ENCODE measurements around the gene KLHDC7A. TPM values are rescaled to one million over a fixed set of nuclear protein-coding genes. Genes with fewer than 3 reads are reported as not detected.

Gene KLHDC7A
- total and polyA plus RNA-seq, 12 donors: 0.09 to 0.14 (median 0.13) TPM; not detected in 7

DNA sequence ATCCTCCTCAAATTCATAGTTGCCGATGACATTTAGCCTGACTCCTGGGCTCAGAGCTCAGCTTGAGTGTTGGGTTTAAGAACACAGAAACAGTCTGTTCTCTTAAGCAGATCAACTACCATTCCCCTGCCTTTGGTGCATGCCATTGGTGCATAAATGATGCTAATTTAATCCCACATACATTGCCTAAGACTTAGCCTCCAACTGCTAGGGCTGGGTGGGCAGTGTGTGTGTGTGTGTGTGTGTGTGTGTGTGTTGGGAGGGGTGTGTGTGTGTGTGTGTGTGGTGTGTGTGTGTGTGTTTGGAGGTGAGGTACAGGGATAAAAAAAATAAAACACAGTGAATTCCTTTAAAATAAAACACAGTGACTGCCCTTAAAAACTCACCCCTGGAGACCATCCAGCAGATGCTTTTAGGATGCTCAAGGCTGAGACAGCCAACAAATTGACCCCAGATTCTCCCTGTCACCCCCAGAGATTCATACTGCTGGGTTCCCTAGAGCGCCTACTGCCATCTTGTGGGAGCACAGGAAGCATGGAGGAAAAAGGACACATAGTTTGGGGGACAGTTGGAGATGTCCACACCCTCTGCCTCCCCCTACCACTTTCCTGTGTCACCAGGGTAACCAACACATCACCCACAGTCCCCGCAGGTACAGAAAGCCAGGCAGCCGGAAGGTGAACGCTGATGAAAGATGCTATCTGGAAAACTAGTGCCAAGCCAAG lies 30.6 kb downstream of the KLHDC7A start:
- no peak overlapping the region for H3K4me3 ChIP-seq
- H3K9me3 ChIP-seq: peaks cover 0 to 48% (median 14%) of the 10 kb centered on the region in 11 donors
- intact Hi-C loops (cut with DNase I): no loop called here
- H3K4me1 ChIP-seq: no peaks in the 10 kb centered on the region
- 72 to 80% methylated on average over 5 of the region's 5 CpGs for whole genome bisulfite sequencing, 2 donors
- peak in 1 of 9 donors; percentile 13 for TF ChIP-seq CTCF (IDR thresholded peaks at IDR 0.05)
- ATAC-seq: no peak
- H3K27ac ChIP-seq: no peak overlapping the region
- peaks cover 0 to 32% (median 8%) of the 10 kb centered on the region in 7 donors for H3K27me3 ChIP-seq
- no peaks in the 10 kb centered on the region for H3K36me3 ChIP-seq
- DNase-seq: no peak

- no peak for TF ChIP-seq CTCF (IDR thresholded peaks at IDR 0.05)
- ATAC-seq (no peak), DNase-seq (no peak)
- Histone ChIP-seq H3K36me3 (no peaks in the 10 kb centered on the region), H3K9me3 (peaks cover 0 to 48% (median 19%) of the 10 kb centered on the region in 11 donors), H3K4me3 (no peak overlapping the region), H3K4me1 (no peaks in the 10 kb centered on the region), H3K27me3 (peaks cover 0 to 28% (median 8%) of the 10 kb centered on the region in 7 donors), H3K27ac (no peak overlapping the region)
- intact Hi-C loops (cut with DNase I): no loop called here
- WGBS, 2 donors: 51 to 53% methylated on average over 5 of the region's 5 CpGs
Measured at GRCh38 chr1:18511874-18512150, 31.1 kb downstream of the KLHDC7A start.

DNA sequence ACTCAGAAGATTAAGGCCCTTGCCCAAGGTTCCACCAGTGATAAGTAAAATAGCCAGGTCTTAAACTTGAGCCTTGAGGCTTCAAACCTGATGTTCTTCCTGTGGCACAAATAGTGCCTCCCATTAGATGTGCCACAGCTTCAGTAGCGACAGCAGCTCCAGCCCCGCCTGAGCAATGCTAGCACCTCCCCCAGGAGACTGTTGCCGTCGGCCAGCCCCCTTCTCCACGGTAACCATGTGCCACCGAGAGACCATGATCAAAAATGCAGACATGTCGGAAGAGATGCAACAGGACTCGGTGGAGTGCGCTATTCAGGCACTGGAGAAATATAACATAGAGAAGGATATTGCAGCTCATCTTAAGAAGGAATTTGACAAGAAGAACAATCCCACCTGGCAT lies 32.2 kb downstream of the KLHDC7A start:
- no peak for TF ChIP-seq CTCF (IDR thresholded peaks at IDR 0.05)
- Histone ChIP-seq H3K27ac (no peak overlapping the region), H3K27me3 (peaks cover 0 to 24% (median 8%) of the 10 kb centered on the region in 7 donors), H3K36me3 (no peaks in the 10 kb centered on the region), H3K4me3 (no peak overlapping the region), H3K4me1 (no peaks in the 10 kb centered on the region), H3K9me3 (peaks cover 0 to 48% (median 28%) of the 10 kb centered on the region in 11 donors)
- WGBS, 2 donors: 58 to 67% methylated on average over 9 of the region's 9 CpGs
- ATAC-seq: no peak
- no peak for DNase-seq
- intact Hi-C loops (cut with DNase I): no loop called here

- Histone ChIP-seq H3K9me3 (peaks cover 0 to 41% (median 21%) of the 10 kb centered on the region in 11 donors), H3K4me1 (no peaks in the 10 kb centered on the region), H3K36me3 (no peaks in the 10 kb centered on the region), H3K27ac (no peak overlapping the region), H3K27me3 (peaks cover 0 to 24% (median 13%) of the 10 kb centered on the region in 7 donors), H3K4me3 (no peak overlapping the region)
- WGBS, 2 donors: 71 to 75% methylated on average over 1 of the region's 1 CpG
- intact Hi-C loops (cut with DNase I): no loop called here
- ATAC-seq (no peak), DNase-seq (no peak)
- TF ChIP-seq CTCF (IDR thresholded peaks at IDR 0.05): no peak
Measured at GRCh38 chr1:18513995-18514394, 33.3 kb downstream of the KLHDC7A start.
